ENCODE data around the gene RPL31. TPM values are rescaled to one million over a fixed set of nuclear protein-coding genes. Genes with fewer than 3 reads are reported as not detected.

RPL31 gene
- total RNA-seq (100 to 1,000 TPM; 610 to 902 (median 663) TPM), polyA plus RNA-seq (1,000 to 10,000 TPM; 2,707 to 4,595 TPM)
- long read RNA-seq, donor 1, transcript RPL31-208 (4 exons, 825 nt), result minor isoform, 24 of 207 reads
- long read RNA-seq, donor 1, transcript RPL31-201 (5 exons, 1,865 nt), result major isoform, 143 of 207 reads
- long read RNA-seq, donor 1, partial matches to known transcripts, result 35 of 207 reads
- long read RNA-seq, donor 1, other reads (novel, unspliced or antisense), result 1 of 207 reads
- long read RNA-seq, donor 2, transcript RPL31-208 (4 exons, 825 nt), result minor isoform, 33 of 278 reads
- long read RNA-seq, donor 2, transcript RPL31-201 (5 exons, 1,865 nt), result major isoform, 175 of 278 reads
- long read RNA-seq, donor 2, partial matches to known transcripts, result 62 of 278 reads
- long read RNA-seq, donor 2, other reads (novel, unspliced or antisense), result 5 of 278 reads
- long read RNA-seq, donor 3, transcript RPL31-201 (5 exons, 1,865 nt), result major isoform, 16 of 27 reads
- long read RNA-seq, donor 3, partial matches to known transcripts, result 5 of 27 reads
- long read RNA-seq, donor 3, other reads (novel, unspliced or antisense), result 0 of 27 reads

GRCh38 chr2:101001691-101002561, at the start of gene RPL31:
Gene RPL31, plus strand, starts transcription at chr2:101002289. Its CDS starts 413 bp downstream, at chr2:101002702.
- Histone ChIP-seq H3K27me3 (no peaks in the 10 kb centered on the region), H3K36me3 (peaks cover 0 to 40% (median 38%) of the 10 kb centered on the region in 9 donors), H3K9me3 (no peaks in the 10 kb centered on the region), H3K27ac (peak within 1 kb of the TSS; percentile 37 to 93 (median 84)), H3K4me1 (peaks cover 4 to 41% (median 25%) of the 10 kb centered on the region in 9 donors), H3K4me3 (peak within 1 kb of the TSS; percentile 68 to 94 (median 82))
- DNase-seq (peak; percentile 96 to 98), ATAC-seq (peak; percentile 95 to 99 (median 98))
- intact Hi-C loops (cut with DNase I), result loop anchor here in 1 of 10 donors (2.0 kb wide), 1 partner anchor 151 kb away; no protein-coding TSS in a partner anchor
- WGBS, 2 donors, result 2 to 3% methylated on average over 59 of the region's 59 CpGs
- no peak for TF ChIP-seq CTCF (IDR thresholded peaks at IDR 0.05)

GRCh38 chr2:100952512-100952911, 49.6 kb upstream of the RPL31 start:
- DNase-seq (no peak), ATAC-seq (no peak)
- TF ChIP-seq CTCF (IDR thresholded peaks at IDR 0.05), result no peak
- WGBS, 2 donors, result 98% methylated on average over 2 of the region's 2 CpGs
- Histone ChIP-seq H3K27ac (no peak overlapping the region), H3K27me3 (no peaks in the 10 kb centered on the region), H3K4me1 (peaks cover 0 to 13% (median 4%) of the 10 kb centered on the region in 9 donors), H3K9me3 (no peaks in the 10 kb centered on the region), H3K4me3 (no peak overlapping the region), H3K36me3 (peaks cover 0 to 46% (median 0%) of the 10 kb centered on the region in 9 donors)
- intact Hi-C loops (cut with DNase I), result no loop called here

- WGBS, 2 donors, result 94 to 96% methylated on average over 11 of the region's 11 CpGs
- TF ChIP-seq CTCF (IDR thresholded peaks at IDR 0.05), result no peak
- ATAC-seq, result no peak
Observed at GRCh38 chr2:100953406-100954043, 48.6 kb upstream of the RPL31 start.

More at GRCh38 chr2:100953406-100954043, 48.6 kb upstream of the RPL31 start:
- peaks cover 0 to 41% (median 0%) of the 10 kb centered on the region in 9 donors for H3K36me3 ChIP-seq
- peaks cover 4 to 23% (median 13%) of the 10 kb centered on the region in 9 donors for H3K4me1 ChIP-seq
- intact Hi-C loops (cut with DNase I), result no loop called here
- no peak overlapping the region for H3K27ac ChIP-seq
- no peaks in the 10 kb centered on the region for H3K27me3 ChIP-seq
- no peaks in the 10 kb centered on the region for H3K9me3 ChIP-seq
- H3K4me3 ChIP-seq, result no peak overlapping the region
- no peak for DNase-seq
